SK-N-DZ (cell line): Measurements from ENCODE around the gene MVP.
"Not testable (repeated sequence)": the region's sequence is repeated elsewhere in the genome, so short reads cannot be mapped to it uniquely, and the experiment has no call there.

Experiments used
- DNase-seq: peaks from one replicate; pipeline ENCODE4 v3.0.0-alpha.2; 2015; ENCODE audit warnings: low spot score
- small RNA-seq, 2 experiments: library from RNA; depleted of rRNA; stranded (forward); fragments of <200 nt; gene quantifications; one replicate each; pipeline ENCODE3, GENCODE V24; 2014

The MVP gene

GRCh38 chr16:29871822-29872546 lies 51.7 kb downstream of the MVP start:
- DNase-seq: no peak

GRCh38 chr16:29873319-29873718 lies 53.1 kb downstream of the MVP start:
- DNase-seq: no peak

GRCh38 chr16:29875206-29875605 lies 54.9 kb downstream of the MVP start:
- DNase-seq: no peak

- DNase-seq: no peak
These were observed 55.9 kb downstream of the MVP start for GRCh38 chr16:29876217-29876593.

- DNase-seq: no peak
These were observed 56.5 kb downstream of the MVP start for GRCh38 chr16:29876594-29877249.

- peak; percentile 39 for DNase-seq
These were observed 57.2 kb downstream of the MVP start for GRCh38 chr16:29877266-29877961.

GRCh38 chr16:29878172-29878571 lies 57.9 kb downstream of the MVP start:
- DNase-seq: no peak

- no peak for DNase-seq
These were observed 60.8 kb downstream of the MVP start for GRCh38 chr16:29881050-29881449.

GRCh38 chr16:29883987-29884386 lies 63.7 kb downstream of the MVP start:
- DNase-seq: no peak

- not testable (repeated sequence) for DNase-seq
These were observed 69.1 kb downstream of the MVP start for GRCh38 chr16:29889372-29889771.

- no peak for DNase-seq
These were observed 71.5 kb downstream of the MVP start for GRCh38 chr16:29891525-29892457.

GRCh38 chr16:29892458-29892813 lies 72.2 kb downstream of the MVP start:
- no peak for DNase-seq

GRCh38 chr16:29893553-29893952 lies 73.3 kb downstream of the MVP start:
- no peak for DNase-seq

- DNase-seq: no peak
These were observed 74.1 kb downstream of the MVP start for GRCh38 chr16:29894352-29894751.

GRCh38 chr16:29896841-29897240 lies 76.6 kb downstream of the MVP start:
- DNase-seq: no peak

- no peak for DNase-seq
These were observed 77.1 kb downstream of the MVP start for GRCh38 chr16:29897333-29897732.

Small RNA genes lying within 50 kb of the gene (small RNA-seq; reads per million reads assigned to genes)
- gene AC009133.6 (0 reads per million in 2 experiments), gene AC120114.4 (0 reads per million in 2 experiments)
